GM12872 (cell line): ENCODE results near the gene ENDOV.

ENCODE experiments used
- TF ChIP-seq, protein P1 (sequence below): IDR thresholded peaks from 3 replicates; pipeline ENCODE4 v1.5.1; 2011; ENCODE audit warnings: low read depth, mild to moderate bottlenecking, low read length, moderate library complexity; ENCODE audit not compliant: insufficient read depth

Gene ENDOV

GRCh38 chr17:80414803-80415625, at the start of gene ENDOV:
Gene ENDOV, plus strand, starts transcription at chr17:80415167. Its CDS starts 28 bp downstream, at chr17:80415195.
- TF ChIP-seq, protein P1, sequence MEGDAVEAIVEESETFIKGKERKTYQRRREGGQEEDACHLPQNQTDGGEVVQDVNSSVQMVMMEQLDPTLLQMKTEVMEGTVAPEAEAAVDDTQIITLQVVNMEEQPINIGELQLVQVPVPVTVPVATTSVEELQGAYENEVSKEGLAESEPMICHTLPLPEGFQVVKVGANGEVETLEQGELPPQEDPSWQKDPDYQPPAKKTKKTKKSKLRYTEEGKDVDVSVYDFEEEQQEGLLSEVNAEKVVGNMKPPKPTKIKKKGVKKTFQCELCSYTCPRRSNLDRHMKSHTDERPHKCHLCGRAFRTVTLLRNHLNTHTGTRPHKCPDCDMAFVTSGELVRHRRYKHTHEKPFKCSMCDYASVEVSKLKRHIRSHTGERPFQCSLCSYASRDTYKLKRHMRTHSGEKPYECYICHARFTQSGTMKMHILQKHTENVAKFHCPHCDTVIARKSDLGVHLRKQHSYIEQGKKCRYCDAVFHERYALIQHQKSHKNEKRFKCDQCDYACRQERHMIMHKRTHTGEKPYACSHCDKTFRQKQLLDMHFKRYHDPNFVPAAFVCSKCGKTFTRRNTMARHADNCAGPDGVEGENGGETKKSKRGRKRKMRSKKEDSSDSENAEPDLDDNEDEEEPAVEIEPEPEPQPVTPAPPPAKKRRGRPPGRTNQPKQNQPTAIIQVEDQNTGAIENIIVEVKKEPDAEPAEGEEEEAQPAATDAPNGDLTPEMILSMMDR = no peak

- TF ChIP-seq, protein P1 = no peak
Observed at GRCh38 chr17:80365983-80366382, 49.0 kb upstream of the ENDOV start.

- TF ChIP-seq, protein P1 = no peak
Observed at GRCh38 chr17:80367503-80367902, 47.5 kb upstream of the ENDOV start.

DNA sequence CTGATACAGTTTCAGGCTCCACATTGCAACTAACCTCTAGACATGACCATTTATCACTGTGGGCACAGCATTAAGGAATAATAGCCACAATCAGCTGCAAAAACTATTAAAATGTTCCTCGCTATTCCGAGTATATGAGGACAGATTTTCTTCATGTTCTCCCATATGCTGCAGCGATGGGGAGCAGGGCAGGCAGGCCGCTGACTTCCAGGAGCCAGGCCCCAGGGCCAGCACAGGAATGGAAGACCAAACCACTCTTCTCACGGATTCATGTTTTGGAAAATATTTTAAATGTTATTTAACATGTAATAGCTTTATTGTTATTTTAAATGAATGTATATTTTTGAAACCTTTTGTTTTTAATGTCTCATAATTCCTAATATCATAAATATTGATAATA, 43.8 kb upstream of the ENDOV start:
- TF ChIP-seq, protein P1 = no peak

GRCh38 chr17:80372456-80372855, 42.5 kb upstream of the ENDOV start:
- TF ChIP-seq, protein P1 = no peak

DNA sequence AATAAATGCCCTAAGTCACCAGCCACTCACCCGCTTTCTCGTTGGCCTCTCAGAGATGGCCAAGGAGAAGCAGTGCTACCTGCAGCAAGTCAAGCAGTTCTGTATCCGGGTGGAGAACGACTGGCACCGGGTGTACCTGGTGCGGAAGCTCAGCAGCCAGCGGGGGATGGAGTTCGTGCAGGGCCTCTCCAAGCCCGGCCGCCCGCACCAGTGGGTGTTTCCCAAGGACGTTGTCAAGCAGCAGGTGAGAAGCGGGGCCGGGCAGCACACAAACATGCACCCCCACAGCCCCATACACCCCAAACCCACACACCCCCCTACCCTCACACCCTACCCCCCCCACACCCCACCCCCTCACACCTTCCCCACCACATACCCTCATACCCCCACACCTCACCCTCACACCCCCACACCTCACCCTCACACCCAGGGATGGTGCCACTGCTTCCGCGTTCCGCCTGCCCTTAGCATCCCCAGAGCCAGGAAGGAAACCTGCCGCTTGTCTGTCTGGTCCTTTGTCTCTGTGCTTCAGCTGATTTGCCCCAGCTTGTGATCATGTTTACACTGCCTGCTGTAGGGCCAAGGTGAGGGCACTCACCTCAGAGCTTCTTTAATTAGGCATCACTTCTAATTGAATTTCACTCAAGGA, 41.9 kb upstream of the ENDOV start:
- TF ChIP-seq, protein P1 = no peak

- TF ChIP-seq, protein P1 = no peak
Observed at GRCh38 chr17:80374039-80374731, 40.8 kb upstream of the ENDOV start.
